Neuron (in vitro differentiated cells): ENCODE data around the gene ZNF275.
"Not testable (repeated sequence)": the region's sequence is repeated elsewhere in the genome, so short reads cannot be mapped to it uniquely, and the experiment has no call there.

Experiments used
- H2AFZ ChIP-seq: one replicate; pipeline ENCODE4 v1.6.1; 2013; ENCODE audit warnings: low read depth, mild to moderate bottlenecking, inconsistent platforms, low read length, moderate library complexity
- H3K27me3 ChIP-seq: one replicate; pipeline ENCODE4 v1.6.1; 2013; ENCODE audit warnings: low read length; ENCODE audit not compliant: insufficient read depth
- H3K36me3 ChIP-seq: one replicate; pipeline ENCODE4 v1.6.1; 2013; ENCODE audit warnings: low read length; ENCODE audit not compliant: insufficient read depth
- H3K4me1 ChIP-seq: one replicate; pipeline ENCODE4 v1.6.1; 2013; ENCODE audit warnings: low read length; ENCODE audit not compliant: insufficient read depth
- H3K4me3 ChIP-seq: 2 replicates; pipeline ENCODE4 v1.5.1; 2013; ENCODE audit warnings: mild to moderate bottlenecking, low read length, moderate library complexity
- H3K9me3 ChIP-seq: one replicate; pipeline ENCODE4 v1.6.1; 2013; ENCODE audit warnings: low read length

The ZNF275 gene

DNA sequence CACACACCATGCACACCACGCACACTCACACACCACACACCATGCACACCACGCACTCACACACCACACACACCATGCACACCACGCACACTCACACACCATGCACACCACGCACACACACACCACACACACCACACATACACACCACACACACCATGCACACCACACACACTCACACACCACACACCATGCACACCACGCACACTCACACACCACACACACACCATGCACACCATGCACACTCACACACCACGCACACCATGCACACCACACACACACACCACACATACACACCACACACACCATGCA lies 55.5 kb downstream of the ZNF275 start:
- H3K4me3 ChIP-seq, H3K9me3 ChIP-seq, H3K36me3 ChIP-seq, H3K27me3 ChIP-seq, H3K4me1 ChIP-seq, H2AFZ ChIP-seq: not testable (repeated sequence)

DNA sequence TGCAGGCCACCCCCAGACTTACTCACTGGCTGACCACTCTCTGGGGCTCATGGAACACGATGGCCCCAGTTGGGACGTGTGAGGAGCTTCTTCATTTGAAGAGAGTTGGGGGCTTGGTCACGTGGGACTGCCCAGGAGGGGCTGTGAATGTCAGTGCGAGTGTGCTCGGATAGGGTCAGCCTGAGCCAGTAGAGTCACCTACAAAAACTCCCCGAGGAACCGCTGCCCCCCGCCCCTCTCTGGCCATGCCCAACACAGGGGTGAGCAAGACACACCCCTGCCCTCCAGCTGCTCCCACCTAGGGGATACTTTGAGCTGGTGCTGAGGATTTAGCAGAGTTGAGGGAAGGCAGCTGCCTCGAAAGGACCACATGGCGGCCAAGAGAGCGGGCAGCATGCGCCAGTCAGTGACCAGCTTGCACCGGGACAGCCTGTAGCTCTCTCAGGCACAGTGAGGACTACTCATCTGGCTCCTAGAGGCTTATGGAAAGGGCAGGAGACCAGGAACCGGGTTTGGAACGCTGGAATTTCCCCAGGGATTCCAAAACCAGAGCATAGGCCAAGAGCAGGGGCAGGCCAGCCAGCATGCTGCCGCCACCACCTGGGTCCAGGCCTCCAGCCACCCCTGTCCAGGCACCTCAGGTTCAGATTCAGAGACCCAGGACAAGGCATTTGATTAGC lies 58.8 kb downstream of the ZNF275 start:
- Histone ChIP-seq H3K4me3 (no peak overlapping the region), H3K36me3 (no peaks in the 10 kb centered on the region), H2AFZ (no peak overlapping the region), H3K27me3 (peaks cover 7% of the 10 kb centered on the region), H3K4me1 (no peaks in the 10 kb centered on the region), H3K9me3 (no peaks in the 10 kb centered on the region)

DNA sequence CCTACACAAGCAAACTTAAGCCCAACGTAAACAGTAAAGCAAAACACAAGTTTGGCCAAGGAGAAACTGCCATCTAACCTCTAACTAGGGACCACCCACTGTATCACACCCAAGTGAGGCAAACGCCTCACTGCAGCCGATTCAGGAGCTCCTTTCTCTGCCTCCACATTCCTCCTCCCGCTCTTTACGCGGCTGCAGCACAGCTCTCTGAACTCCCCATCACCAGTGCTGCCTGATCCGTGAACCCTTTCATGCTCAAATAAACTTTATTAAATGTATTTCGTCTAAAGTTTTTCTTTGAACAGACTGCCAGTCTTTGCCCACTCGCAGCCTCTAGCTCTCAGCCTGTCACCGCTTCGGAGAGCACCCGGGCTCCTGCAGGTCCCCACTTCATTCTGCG lies 60.7 kb downstream of the ZNF275 start:
- no peaks in the 10 kb centered on the region for H3K36me3 ChIP-seq
- H3K27me3 ChIP-seq: peaks cover 9% of the 10 kb centered on the region
- no peaks in the 10 kb centered on the region for H3K9me3 ChIP-seq
- no peak overlapping the region for H3K4me3 ChIP-seq
- H3K4me1 ChIP-seq: no peaks in the 10 kb centered on the region
- H2AFZ ChIP-seq: no peak overlapping the region

DNA sequence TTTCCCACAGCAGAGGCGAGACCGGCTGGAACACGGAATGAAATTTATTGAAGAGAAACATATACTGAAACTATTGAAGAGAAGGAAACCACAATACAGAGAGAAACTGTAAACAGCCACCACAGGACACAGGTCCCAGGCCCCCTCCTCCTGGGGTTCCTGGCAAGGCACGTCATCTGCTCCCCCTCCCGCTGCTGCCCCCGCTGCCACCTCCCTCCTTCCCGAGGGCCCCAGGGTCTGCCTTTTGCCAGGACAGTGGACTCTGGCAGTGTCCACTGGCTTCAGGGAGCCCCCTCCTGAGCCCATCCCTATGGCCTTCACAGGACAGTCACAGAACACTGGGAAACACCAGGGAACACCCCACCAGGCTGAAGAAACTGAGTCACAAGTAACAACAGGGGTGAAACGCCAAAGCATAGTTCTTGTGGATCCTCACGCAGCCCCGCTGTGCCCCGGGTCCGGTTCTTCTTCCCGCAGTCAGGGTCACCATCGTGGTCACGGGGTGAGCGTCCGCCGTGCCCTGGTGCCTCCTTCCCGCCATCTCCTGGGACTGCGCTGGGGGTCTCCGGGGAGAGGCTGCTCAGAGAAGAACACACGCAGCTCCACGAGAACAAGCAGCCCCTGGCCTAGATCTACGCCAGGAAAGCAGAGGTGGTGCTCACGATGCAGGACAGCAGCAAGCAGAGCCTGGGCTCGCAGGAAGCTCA lies 61.8 kb downstream of the ZNF275 start:
- peaks cover 9% of the 10 kb centered on the region for H3K27me3 ChIP-seq
- no peak overlapping the region for H2AFZ ChIP-seq
- no peaks in the 10 kb centered on the region for H3K36me3 ChIP-seq
- H3K4me1 ChIP-seq: no peaks in the 10 kb centered on the region
- H3K4me3 ChIP-seq: no peak overlapping the region
- H3K9me3 ChIP-seq: no peaks in the 10 kb centered on the region

DNA sequence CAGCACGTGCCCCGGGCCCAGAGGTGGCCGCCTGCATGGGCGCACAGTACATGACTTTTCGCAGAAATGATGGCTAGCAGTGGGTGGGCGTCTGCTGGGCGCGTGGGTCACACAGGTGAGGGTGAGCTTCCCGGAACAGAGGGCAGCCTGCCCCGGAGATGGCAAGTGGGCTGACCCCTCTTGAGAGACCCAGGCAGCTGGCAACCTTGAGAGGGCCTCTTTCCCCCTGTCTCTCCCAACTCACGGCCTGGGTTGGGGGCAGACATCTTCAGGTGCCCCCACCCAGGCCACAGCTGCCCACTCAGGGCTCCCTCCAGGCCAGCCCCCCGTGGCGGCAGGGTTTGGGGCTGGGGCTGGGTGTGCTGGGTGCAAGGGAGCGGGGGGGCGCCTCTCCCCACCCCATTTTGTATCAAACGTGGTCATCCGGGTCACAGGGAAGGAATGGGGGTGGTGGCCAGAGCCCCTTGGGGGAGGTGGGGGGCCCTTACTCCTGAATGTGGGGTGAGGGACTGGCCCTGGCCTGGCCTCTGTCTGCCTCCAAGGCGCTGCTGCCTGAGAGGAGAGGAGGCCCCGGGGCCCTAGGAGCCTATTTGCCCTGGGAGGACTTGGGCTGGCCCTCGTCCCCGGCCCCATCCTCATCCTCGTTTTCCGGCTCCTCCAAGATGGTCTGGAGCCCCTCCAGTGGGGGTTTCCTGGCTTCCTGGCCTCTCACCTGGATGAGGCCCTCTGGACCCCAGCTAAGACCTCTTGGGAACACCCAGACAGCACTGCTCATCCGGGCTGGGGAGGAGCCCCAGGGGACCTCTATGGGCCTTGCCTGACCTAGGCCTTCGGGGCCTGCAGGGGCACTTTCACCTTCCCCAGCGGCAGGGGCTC lies 62.6 kb downstream of the ZNF275 start:
- H3K36me3 ChIP-seq: no peaks in the 10 kb centered on the region
- H3K4me3 ChIP-seq: no peak overlapping the region
- H3K27me3 ChIP-seq: peaks cover 9% of the 10 kb centered on the region
- H2AFZ ChIP-seq: no peak overlapping the region
- H3K4me1 ChIP-seq: no peaks in the 10 kb centered on the region
- peaks cover 3% of the 10 kb centered on the region for H3K9me3 ChIP-seq

DNA sequence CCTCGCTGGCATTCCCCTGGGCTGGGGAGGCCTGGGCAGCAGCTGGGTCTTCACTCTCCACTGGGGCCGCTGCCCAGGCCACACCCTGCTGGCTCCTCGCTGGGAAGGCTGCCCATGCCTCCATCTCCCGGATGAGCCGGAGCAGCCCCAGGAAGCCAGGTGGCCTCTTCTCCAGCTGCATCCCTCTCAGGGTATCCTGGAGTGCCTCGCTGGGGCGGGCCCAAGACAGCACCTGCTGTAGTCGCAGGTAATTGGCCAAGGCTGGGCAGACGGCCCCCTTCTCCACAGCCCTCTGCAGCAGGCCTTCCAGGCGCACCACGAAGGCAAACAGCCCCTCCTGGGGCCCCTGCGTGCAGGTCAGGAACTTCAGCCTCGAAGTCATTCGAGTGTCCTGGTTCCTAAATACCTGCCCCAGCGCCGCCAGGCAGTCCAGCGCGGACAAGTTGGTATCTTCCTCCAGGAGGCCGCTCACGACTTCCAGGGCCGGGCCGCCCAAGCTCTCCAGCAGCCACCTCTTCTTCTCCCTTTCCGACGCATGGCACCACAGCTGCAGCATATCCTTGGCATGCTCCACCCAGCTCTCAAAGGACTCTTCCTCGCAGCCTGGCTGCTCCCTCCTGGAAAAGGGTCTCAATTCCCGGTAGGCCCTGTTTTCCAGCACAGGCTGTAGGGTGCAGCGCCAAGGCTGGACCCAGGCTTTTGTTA lies 63.5 kb downstream of the ZNF275 start:
- no peak overlapping the region for H2AFZ ChIP-seq
- peaks cover 9% of the 10 kb centered on the region for H3K27me3 ChIP-seq

DNA sequence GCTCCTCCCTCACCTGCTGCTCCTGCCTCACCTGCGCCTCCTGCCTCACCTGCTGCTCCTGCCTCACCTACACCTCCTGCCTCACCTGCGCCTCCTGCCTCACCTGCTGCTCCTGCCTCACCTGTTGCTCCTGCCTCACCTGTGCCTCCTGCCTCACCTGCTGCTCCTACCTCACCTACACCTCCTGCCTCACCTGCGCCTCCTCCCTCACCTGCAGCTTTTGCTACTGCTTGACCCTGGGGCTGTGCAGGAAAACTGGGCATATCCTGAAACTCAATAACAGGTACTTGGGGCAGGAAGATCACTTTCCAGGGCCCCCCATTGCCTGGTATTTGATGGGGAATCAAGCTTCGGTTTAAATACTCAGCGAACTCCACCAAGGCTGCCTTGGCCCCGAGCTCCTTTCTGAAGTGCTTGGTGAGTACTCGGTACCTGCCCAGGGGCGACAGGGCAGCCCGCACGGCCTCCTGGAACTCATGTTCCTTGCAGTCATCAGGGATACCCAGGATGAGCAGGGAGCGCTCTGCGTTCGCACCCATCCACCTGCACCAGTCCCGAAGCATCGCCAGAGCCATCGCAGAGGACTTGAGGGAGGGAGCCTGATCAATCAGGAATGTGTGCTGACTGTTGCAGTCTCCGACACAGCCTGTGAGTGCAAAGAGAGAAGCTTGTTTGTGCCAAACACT lies 64.5 kb downstream of the ZNF275 start:
- peaks cover 15% of the 10 kb centered on the region for H3K27me3 ChIP-seq
- H3K4me1 ChIP-seq: no peaks in the 10 kb centered on the region
- peaks cover 3% of the 10 kb centered on the region for H3K9me3 ChIP-seq
- no peaks in the 10 kb centered on the region for H3K36me3 ChIP-seq
- no peak overlapping the region for H2AFZ ChIP-seq
- H3K4me3 ChIP-seq: no peak overlapping the region

More for the DNA sequence above, 63.5 kb downstream of the ZNF275 start:
- H3K4me3 ChIP-seq: no peak overlapping the region
- H3K9me3 ChIP-seq: peaks cover 3% of the 10 kb centered on the region
- H3K4me1 ChIP-seq: no peaks in the 10 kb centered on the region
- no peaks in the 10 kb centered on the region for H3K36me3 ChIP-seq

DNA sequence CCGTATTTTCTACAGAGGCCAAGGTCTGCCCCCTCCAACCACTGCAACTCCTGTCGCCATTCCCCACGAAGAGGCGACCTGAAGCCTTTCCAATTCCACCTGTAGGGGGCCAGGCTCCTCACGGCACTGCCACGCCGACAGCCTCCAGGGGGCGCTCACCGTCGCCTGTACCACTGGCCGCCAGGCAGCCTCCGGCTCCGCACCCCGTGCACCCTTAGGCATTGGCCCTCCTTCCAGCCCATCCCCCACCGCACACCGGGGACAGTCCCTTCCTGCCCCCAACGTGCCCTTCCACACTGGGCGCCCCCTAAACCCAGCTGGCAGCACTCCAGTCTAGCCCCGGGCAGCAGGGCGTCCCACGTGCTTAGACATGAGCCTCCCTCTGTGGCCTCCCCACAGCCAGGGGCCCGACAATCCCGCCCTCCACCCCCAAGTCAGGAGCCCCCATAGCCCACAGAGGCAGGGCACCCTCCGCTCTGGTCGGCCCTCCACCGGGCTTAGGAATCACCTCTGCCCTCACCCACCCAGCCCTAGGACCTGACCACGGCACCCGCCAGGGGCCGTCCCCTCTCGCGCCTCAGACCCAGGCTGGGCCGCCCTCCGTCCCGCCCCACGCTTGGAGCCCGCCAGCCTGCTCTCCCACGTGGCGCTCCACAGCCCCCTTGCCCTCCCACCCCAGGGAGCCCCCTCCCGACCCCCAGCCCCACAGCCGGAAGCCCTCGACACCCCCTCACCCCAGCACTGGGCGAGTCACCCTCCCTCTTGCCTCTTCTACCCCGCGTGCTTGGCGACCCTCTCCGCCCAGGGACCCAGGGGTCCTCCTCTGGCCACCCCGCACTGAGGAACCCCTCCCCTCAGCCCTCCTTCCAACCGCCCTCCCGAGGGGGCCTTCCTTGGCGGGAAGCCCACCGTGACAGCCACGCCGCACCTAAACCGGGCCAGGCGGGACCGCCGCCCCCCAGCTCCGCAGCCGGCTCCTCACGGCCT lies 66.5 kb downstream of the ZNF275 start:
- H3K4me3 ChIP-seq: no peak overlapping the region
- peaks cover 3% of the 10 kb centered on the region for H3K9me3 ChIP-seq
- peaks cover 18% of the 10 kb centered on the region for H3K27me3 ChIP-seq
- no peaks in the 10 kb centered on the region for H3K4me1 ChIP-seq
- no peaks in the 10 kb centered on the region for H3K36me3 ChIP-seq
- no peak overlapping the region for H2AFZ ChIP-seq

DNA sequence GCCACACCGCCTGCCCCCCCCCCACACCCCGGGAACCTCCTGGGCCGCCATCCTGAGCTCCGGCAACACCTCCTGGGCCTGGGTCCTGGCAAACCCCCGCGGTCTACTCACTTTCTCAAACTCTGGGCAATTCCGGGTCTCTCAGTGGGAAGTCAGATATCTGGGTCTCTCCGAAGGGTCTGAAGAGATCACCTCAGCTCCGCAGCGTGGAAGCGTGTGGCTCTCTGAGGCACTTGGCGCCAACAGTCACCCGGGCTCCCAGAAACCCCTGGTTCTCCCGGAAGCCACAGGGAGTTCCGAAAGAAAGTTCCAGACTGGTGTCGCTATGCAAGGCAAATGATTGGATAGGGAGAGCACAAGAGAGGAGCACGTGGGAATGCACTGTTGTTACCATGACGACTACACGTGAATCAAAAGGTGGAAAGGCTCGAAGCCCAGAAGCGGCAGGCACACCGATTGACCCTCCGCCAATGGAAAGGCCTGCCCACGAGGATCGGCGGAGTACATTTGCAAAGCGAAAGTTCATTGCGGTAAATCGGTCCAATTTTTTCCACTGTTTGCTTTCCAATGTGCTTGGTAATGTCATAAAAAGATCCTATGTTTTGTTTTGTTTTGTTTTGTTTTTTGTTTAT lies 67.3 kb downstream of the ZNF275 start, which contains the start of gene PNMA6E:
PNMA6E (minus strand) TSS at position 218 of the 632 bp plus-strand sequence. CDS start 2,501 bp downstream, outside the sequence.
- H3K27me3 ChIP-seq: peaks cover 17% of the 10 kb centered on the region
- H3K4me1 ChIP-seq: no peaks in the 10 kb centered on the region
- peaks cover 3% of the 10 kb centered on the region for H3K9me3 ChIP-seq
- H3K4me3 ChIP-seq: no peak within 1 kb of the TSS
- H2AFZ ChIP-seq: no peak within 1 kb of the TSS
- H3K36me3 ChIP-seq: no peaks in the 10 kb centered on the region
